GM18526 (cell line): ENCODE results near the gene SOS2.

Source experiments
- POLR2A ChIP-seq: IDR thresholded peaks from 3 replicates; pipeline ENCODE4 v1.6.1; 2011; ENCODE audit not compliant: insufficient read length; ENCODE audit errors: extremely low read depth

The SOS2 gene

DNA sequence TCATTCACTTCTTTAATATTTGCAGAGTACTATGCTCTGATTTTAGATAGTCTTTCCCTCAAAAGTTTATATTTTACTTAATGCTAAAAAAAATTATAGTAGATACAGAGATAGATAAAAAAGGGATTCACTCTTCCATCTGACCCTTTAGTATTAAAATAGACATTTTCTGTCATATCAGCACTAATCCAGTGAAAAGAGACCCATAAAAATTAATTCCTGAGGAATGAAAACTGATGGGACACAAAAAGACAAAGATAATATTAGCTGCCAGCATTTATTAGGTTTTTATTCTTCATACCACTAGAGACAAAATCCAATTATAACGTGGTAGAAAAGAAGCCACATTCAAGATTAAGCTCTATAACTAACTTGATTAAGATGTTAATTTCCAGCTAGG is 45.3 kb downstream of the SOS2 start:
- no peak for TF ChIP-seq POLR2A

DNA sequence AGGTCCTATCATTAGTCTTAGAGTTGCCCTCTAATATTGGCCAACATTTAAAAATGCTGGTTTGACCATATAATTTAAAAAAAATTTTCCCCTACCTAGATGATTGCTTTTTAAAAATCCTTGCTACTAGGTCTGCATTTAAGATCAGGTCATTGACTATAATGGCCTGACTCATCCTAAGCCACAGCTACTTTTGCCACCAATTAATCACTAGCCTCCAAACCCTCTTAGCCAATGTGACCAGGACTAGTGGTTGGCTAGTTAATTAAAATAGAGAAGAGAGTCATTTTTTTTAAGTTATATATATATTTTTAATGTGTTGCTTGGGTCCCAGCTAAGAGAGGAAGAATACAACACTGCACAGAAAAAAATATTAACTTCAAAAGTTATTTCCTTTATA is 57.5 kb downstream of the SOS2 start:
- no peak for TF ChIP-seq POLR2A

DNA sequence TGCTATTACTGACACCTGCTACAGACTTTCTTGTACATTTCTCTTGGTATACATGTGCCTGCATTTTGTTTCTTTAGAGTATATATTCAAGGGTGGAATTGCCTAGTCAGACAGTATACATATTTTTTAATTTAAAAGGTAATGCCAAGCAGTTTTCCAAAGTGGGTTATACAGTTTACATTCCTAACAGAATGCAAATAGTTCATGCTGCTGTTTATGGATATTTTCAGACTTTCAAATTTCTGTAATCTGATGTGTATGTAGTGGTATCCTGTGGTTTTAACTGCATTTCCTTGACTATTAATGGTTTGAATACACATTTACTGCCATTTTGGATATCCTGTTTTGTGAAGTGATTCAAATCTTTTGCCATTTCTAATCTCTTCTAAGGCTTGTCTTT is 59.5 kb downstream of the SOS2 start:
- TF ChIP-seq POLR2A, result no peak

DNA sequence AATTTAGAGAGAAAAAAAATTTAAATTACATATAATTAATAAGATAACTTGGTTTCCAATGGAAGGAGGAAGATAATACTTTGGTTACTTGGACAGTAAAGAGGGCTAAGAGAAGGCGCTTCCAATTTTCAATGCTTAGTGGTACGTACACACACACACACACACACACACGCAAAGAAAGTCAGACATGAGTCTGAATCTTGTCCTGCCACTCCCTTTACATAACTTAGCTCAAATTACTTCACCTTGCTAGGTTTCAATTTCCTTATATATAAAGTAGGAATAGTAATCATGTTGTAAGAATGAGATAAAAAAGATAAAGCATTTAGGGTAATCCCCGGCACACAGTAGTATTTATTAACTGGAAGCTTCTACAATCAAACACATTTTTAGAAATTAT is 75.3 kb downstream of the SOS2 start:
- no peak for TF ChIP-seq POLR2A

DNA sequence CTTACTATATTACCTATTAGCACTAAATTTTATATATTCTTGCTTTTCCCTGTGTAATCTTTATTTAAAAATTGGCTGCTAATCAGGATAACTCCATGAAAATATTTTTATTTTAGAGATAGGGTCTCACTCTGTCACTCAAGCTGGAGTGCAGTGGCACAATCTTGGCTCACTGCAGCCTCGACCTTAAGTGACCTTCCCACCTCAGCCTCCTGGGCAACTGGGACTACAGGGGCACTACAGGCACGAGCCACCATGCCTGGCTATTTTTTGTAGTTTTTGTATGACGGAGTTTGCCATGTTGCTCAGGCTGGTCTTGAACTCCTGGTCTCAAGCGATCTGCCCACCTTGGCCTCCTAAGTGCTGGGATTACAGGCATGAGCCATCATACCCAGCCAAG is 82.6 kb downstream of the SOS2 start:
- no peak for TF ChIP-seq POLR2A

DNA sequence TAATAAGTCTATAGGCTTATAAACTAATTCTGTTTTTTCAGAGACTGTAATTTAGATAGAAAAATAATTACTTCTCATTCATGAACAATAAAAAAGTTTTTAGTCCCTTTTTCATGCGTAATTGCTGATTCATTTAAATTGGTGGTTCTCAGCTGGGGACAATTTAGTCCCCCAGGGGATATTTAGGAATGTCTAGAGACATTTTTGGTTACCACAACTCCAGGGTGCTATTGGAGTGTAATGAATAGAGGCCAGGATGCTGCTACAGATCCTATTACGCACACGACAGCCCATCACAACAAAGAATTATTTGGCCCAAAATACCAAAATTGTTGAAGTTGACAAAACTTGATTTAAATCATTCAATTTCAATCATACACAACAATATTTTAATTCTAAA is 92.2 kb downstream of the SOS2 start:
- TF ChIP-seq POLR2A, result no peak

DNA sequence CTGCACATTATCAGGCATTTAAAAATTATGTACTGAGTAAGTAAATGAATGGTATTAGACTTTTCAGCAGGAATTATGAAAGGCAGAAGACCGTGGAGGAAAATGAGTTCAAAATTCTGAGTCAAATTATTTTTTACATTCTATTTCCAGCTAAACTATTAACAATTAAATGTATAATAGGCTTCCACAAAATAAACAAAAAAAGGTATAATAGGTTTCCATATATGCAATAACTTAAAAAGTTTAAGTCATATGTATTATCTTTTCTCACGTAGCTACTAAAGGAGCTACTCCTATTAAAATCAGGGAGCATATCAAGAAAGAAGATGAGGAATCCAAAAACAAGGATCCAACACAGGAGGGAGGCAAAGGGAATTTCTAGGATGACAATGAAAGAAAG is 103.6 kb downstream of the SOS2 start:
- TF ChIP-seq POLR2A, result no peak

DNA sequence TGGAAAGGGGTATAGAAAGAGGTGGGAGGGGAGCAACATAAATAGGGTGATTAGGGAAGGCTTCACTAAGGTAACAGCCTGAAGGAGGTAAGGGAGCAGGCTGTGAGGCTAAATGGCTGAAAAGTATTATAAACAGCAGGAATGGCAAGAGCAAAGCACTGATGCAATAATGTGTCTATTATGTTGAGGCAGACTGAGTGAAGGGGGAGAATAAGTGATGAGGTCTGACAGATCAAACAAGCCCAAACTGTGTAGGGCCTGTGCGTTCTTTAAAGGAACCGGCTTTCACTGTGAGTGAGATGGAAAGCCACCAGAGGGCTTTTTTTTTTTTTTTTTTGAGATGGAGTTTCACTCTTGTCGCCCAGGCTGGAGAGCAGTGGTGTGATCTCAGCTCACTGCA is 108.3 kb downstream of the SOS2 start:
- no peak for TF ChIP-seq POLR2A

DNA sequence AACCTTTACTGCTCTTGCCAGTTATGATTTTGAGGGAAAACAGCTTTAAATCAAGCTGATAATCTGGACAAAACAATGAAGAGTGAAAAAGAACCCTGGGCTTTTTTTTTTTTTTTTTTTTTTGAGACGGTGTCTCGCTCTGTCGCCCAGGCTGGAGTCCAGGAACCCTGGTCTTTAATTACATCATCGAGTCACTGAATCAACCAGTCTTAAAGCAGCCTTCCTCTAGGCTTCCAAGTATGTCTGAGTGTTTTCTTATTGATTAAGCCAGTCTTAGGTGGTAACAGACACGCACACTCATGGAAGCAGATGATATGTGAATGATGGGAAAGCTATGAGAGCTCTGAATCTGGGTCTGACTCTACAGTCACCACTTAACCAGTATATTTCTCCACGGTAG is 109.1 kb downstream of the SOS2 start:
- TF ChIP-seq POLR2A, result no peak

DNA sequence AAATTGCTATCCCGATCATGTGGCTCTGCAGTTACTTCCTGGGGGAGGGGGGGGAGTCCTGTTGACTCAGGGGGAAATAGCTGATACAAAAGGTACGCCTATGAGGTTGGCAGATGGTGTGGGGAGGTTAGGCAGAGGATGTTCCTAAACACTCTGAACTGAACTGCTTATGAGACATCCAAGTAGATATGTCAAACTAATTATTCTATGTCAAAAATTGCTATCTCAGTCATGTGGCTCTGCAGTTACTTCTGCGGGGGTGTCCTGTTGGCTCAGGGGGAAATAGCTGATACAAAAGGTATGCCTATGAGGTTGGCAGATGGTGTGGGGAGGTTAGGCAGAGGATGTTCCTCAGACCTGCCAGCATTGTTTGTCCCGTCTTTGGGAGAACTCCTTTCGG is 109.9 kb downstream of the SOS2 start:
- no peak for TF ChIP-seq POLR2A

DNA sequence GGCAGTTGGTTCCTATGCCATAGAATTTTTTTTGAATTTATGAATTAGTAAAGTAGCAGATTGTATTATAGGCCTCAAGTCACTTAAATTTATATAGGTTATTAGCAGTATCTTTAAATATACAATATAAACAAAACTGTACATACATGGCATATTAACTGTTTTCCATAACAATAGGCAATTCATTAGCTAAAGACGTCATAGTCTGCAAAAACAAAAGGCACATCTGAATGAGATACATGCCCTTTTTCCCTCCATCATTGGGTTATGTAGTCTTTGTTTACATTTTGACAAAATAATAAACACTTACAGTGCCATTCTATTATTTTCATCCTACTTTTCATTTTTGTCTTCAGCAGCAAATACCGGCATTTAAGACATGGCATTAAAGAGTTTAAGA is 113.9 kb downstream of the SOS2 start:
- TF ChIP-seq POLR2A, result no peak

DNA sequence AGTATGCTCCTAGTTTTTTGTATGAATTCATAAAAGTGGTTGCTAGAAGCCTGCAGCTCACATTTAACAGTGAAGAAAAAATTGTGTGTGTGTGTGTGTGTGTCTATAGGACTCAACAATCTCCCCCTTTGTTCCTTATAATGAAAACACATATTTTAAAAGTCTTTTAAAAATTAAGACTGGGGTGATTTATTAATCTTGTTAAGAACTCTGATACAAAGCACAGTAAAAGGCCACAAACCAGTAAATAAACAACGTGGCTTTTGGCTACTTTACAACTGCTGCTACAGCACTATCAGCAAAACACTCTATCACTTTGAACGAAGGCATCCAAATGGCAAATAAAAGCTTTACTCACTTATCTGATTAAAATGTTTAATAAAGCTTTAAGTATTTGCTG is 114.4 kb downstream of the SOS2 start:
- no peak for TF ChIP-seq POLR2A

DNA sequence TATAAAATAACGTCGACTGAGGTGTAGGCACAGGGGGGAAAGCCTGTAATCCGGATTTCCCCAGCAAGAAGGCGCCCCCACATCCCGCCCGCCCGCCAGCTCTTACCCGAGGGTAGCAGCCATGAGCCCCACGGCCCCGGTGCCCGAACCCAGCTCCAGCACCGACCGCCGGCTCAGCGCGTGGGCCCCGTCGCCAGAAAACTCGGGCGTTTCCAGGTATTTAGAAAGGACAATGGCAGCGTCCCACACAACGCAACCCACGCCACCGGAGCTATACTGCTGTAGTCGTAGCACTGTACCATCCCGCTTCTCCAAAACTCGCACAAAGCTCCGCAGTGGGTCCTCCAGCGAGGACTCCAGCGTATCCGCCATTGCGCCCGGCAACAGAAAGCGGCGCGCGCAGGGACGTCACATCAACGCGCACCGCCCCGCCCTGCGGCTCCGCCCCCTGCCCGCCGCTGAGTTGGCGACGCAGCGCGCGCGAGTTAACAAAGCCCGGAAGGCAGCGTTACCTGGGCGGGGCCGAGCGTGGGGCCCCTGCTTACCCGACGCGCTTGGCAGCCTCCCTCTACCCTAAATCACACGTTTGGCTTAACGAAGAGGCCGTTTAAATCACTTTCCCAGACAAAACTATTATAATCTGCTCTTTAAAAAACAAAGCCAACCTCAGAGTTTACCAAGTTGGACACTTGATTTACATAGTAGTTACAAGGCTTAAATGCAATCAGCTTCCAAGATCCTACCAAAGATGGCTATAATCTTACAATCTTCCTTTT is 115.0 kb downstream of the SOS2 start, which contains the start of gene VCPKMT:
Gene VCPKMT, minus strand, starts transcription at position 392 of the 776 bp plus-strand sequence. Its CDS starts 20 bp downstream, at position 372.
- TF ChIP-seq POLR2A, result peak; percentile 93

DNA sequence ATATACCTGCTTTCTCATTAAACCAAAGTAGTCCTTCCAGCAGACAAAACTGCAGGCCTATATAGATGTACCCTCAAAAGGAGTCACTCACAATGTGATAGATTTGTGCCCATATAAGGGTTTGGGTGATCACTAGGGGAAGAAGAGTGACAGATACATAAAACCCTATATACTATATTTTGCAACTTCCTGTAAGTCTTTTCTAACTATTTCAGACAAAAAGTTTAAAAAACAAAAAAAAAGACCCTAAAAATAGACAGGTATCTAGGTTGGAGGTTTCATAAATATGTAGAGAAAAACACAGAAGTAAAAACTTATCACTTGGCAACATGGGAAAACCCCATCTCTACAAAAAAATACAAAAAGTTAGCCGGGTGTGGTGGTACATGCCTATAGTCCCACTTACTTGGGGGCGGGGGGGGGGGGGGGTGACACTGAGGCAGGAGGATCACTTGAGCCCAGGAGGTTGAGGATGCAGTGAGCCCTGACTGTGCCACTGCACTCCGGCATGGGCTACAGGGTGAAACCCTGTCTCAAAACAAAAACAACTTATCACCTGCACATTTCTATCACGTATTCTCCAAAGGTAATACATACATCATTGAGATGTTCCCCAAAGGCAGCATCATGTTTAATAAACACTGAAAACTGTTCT is 117.9 kb downstream of the SOS2 start:
- no peak for TF ChIP-seq POLR2A

DNA sequence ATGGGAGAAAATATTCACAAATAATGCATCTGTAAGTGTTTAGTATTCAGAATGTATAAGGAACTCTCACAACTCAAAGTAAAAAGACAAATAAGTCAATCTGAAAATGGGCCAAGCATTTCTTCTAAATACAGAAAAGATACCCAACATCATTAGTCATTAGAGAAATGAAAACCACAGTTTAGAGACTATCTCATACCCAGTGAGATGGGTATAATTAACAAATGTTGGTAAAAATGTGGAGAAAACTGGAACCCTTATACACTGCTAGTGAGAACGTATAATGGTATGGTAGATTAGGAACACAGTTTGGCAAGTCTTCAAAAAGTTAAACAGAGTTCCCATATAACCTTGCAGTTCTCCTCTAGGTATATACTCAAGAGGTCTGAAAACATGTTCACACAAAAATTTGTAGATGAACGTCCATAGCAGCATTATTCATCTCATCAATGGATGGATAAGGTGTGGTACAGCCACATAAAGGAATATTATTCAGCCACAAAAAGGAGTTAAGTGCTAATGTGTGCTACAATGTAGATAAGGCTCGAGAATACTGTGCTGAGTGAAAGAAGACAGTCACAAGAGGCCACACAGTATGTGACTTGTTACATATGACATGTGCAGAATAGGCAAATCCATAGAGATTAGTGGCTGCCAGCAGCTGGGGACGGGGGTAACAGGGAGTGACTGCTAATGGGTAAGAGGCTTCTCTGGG is 120.9 kb downstream of the SOS2 start:
- TF ChIP-seq POLR2A, result no peak

DNA sequence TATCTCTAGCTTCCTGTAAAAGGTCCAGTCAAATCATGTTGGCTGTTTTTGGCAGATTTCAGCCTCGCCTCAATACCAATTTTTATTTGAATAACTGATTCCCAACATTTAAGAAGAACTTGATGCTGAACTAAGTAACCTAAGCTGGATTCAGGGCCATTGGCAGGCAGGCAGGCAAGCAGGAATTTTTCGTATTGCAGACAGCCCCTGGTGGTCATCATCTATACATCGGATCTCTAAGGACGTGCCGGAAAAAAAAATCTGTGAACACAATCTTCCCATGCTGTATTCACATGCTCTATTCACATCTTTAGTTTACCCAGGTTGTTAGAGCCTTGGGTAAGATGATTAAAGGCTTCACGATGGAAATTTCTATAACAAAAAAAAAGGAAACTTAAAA is 122.0 kb downstream of the SOS2 start:
- no peak for TF ChIP-seq POLR2A
